ENCODE data around the gene UBE2QL1.

The UBE2QL1 gene

DNA sequence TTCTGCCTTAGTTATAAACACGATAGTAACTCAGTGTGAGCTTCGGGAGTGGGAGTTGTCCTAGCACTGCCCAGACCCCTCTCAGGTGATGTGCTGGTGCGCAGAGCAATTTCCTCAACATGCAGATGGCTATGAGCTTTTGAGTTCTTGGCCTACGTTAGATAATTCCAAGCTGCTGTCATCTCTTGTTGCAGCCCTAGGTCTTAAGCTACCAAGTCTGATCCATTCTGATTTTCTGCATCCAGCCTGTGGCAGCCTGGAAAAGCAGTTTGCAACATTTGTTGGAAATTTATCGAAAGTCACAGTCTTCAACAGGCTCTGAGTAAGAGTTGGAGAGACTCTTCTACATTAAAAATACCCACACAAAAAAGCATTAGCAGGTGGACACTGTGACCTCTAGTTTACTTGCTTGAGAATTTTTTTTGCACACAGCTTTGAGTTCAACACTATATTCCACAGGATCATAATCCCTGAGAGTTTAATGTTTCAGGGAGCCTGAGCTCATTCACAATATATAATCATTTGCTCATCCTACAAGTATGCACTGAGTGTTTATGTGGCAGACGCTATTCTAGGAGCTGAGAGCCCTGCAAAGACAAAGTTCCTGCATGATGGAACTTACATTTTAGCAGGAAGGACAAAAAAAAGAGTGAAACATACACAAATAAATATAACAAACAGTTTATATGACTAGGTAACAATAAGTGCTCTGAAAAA is 91.6 kb downstream of the UBE2QL1 start:
- no peak for DNase-seq

- no peak for DNase-seq
These were observed 92.8 kb downstream of the UBE2QL1 start for GRCh38 chr5:6541256-6542013.

- DNase-seq: no peak
These were observed 94.0 kb downstream of the UBE2QL1 start for GRCh38 chr5:6542421-6543345.

- no peak for DNase-seq
These were observed 94.7 kb downstream of the UBE2QL1 start for GRCh38 chr5:6543346-6543730.

GRCh38 chr5:6543830-6544560 is 95.3 kb downstream of the UBE2QL1 start:
- DNase-seq: no peak

Measured in right forelimb (tissue), 1 donor.